ENCODE measurements around the gene NCDN.

The NCDN gene

GRCh38 chr1:35592991-35593769, 35.6 kb downstream of the NCDN start:
- no peaks in the 10 kb centered on the region for H3K9me3 ChIP-seq (ENCODE audit: control insufficient read depth, low read length)
- H3K27ac ChIP-seq = no peak overlapping the region
- no peak overlapping the region for H3K4me2 ChIP-seq (ENCODE audit: low read length)
- no peak overlapping the region for H2AFZ ChIP-seq
- no peak overlapping the region for H3K4me3 ChIP-seq (ENCODE audit: low read depth, low read length)
- no peak for TF ChIP-seq CTCF (IDR thresholded peaks at IDR 0.05)
- H3K9ac ChIP-seq = no peak overlapping the region
- H3K4me1 ChIP-seq = no peaks in the 10 kb centered on the region
- no peaks in the 10 kb centered on the region for H3K36me3 ChIP-seq (ENCODE audit: control insufficient read depth, insufficient read depth, low read length)
- H3K27me3 ChIP-seq (ENCODE audit: control insufficient read depth, insufficient read depth, low read length) = no peaks in the 10 kb centered on the region
- no peaks in the 10 kb centered on the region for H3K79me2 ChIP-seq

GRCh38 chr1:35594005-35594760, 36.6 kb downstream of the NCDN start:
- Histone ChIP-seq H3K4me1 (no peaks in the 10 kb centered on the region), H3K4me3 (ENCODE audit: low read depth, low read length) (no peak overlapping the region), H3K27me3 (ENCODE audit: control insufficient read depth, insufficient read depth, low read length) (no peaks in the 10 kb centered on the region), H3K9me3 (ENCODE audit: control insufficient read depth, low read length) (no peaks in the 10 kb centered on the region), H3K9ac (no peak overlapping the region), H3K36me3 (ENCODE audit: control insufficient read depth, insufficient read depth, low read length) (no peaks in the 10 kb centered on the region), H3K4me2 (ENCODE audit: low read length) (no peak overlapping the region), H3K27ac (no peak overlapping the region), H2AFZ (no peak overlapping the region), H3K79me2 (no peaks in the 10 kb centered on the region)
- no peak for TF ChIP-seq CTCF (IDR thresholded peaks at IDR 0.05)

- Histone ChIP-seq H3K9me3 (ENCODE audit: control insufficient read depth, low read length) (no peaks in the 10 kb centered on the region), H3K4me1 (no peaks in the 10 kb centered on the region), H3K27ac (no peak overlapping the region), H3K9ac (no peak overlapping the region), H2AFZ (no peak overlapping the region), H3K27me3 (ENCODE audit: control insufficient read depth, insufficient read depth, low read length) (no peaks in the 10 kb centered on the region), H3K36me3 (ENCODE audit: control insufficient read depth, insufficient read depth, low read length) (no peaks in the 10 kb centered on the region), H3K79me2 (no peaks in the 10 kb centered on the region), H3K4me2 (ENCODE audit: low read length) (no peak overlapping the region), H3K4me3 (ENCODE audit: low read depth, low read length) (no peak overlapping the region)
- no peak for TF ChIP-seq CTCF (IDR thresholded peaks at IDR 0.05)
These were observed 38.1 kb downstream of the NCDN start for GRCh38 chr1:35595684-35596083.

GRCh38 chr1:35597870-35598269, 40.3 kb downstream of the NCDN start:
- Histone ChIP-seq H3K27me3 (ENCODE audit: control insufficient read depth, insufficient read depth, low read length) (no peaks in the 10 kb centered on the region), H3K4me2 (ENCODE audit: low read length) (no peak overlapping the region), H3K9ac (no peak overlapping the region), H2AFZ (no peak overlapping the region), H3K4me1 (no peaks in the 10 kb centered on the region), H3K9me3 (ENCODE audit: control insufficient read depth, low read length) (no peaks in the 10 kb centered on the region), H3K4me3 (ENCODE audit: low read depth, low read length) (no peak overlapping the region), H3K36me3 (ENCODE audit: control insufficient read depth, insufficient read depth, low read length) (no peaks in the 10 kb centered on the region), H3K27ac (no peak overlapping the region), H3K79me2 (no peaks in the 10 kb centered on the region)
- no peak for TF ChIP-seq CTCF (IDR thresholded peaks at IDR 0.05)

All from parathyroid adenoma (tissue), 2 donors.